Activated CD8-positive, alpha-beta memory T cell treated with anti-CD3 and anti-CD28 coated beads for 36 hours (primary cell): ENCODE measurements around the gene KHDRBS1. TPM values are rescaled to one million over a fixed set of nuclear protein-coding genes. Genes with fewer than 3 reads are reported as not detected.

Experiments
- CTCF ChIA-PET: fragments of 350-600 bp; sonication (Branson Sonifier 250); formaldehyde crosslinking; loops from one replicate; lab custom pipeline; 2021; ENCODE audit warnings: antibody characterized with exemption; lab: Charles Lee
- POLR2A ChIA-PET: fragments of 350-600 bp; sonication (Branson Sonifier 250); formaldehyde crosslinking; loops from one replicate; lab custom pipeline; 2021; ENCODE audit warnings: antibody characterized with exemption; lab: Charles Lee
- total RNA-seq, 2 experiments: library from RNA; stranded (reverse); gene quantifications; one replicate each; pipeline ENCODE4 v1.2.3, GENCODE V29; 2021

Gene KHDRBS1
- total RNA-seq, 2 experiments from 2014 or later = 208 to 212 TPM

- POLR2A ChIA-PET = no interaction called here
- CTCF ChIA-PET = no interaction called here
Measured at GRCh38 chr1:32077451-32077850, 63.8 kb downstream of the KHDRBS1 start.

GRCh38 chr1:32082022-32082421 is 68.4 kb downstream of the KHDRBS1 start:
- POLR2A ChIA-PET = no interaction called here
- CTCF ChIA-PET = no interaction called here

DNA sequence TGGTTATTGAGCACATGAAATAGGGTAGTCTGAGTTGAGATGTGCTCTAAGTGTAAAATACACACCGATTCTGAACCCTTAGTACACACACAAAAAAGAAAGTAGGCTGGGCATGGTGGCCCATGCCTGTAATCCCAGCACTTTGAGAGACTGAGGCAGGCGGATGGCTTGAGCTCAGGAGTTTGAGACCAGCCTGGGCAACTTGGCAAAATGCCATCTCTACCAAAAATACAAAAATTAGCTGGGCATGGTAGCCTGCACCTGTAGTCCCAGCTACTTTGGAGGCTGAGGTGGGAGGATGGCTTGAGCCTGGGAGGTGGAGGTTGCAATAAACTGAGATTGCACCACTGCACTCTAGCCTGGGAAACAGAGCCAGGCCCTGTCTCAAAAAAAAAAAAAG is 72.7 kb downstream of the KHDRBS1 start:
- POLR2A ChIA-PET = interaction anchor here (0.7 kb wide), 1 partner anchor 1150 kb away, joined by 6 read pairs; no protein-coding TSS in a partner anchor
- CTCF ChIA-PET = interaction anchor here (0.7 kb wide), 1 partner anchor 713 kb away, joined by 3 read pairs; no protein-coding TSS in a partner anchor

- ChIA-PET POLR2A (no interaction called here), CTCF (no interaction called here)
Measured at GRCh38 chr1:32091176-32091575, 77.5 kb downstream of the KHDRBS1 start.

DNA sequence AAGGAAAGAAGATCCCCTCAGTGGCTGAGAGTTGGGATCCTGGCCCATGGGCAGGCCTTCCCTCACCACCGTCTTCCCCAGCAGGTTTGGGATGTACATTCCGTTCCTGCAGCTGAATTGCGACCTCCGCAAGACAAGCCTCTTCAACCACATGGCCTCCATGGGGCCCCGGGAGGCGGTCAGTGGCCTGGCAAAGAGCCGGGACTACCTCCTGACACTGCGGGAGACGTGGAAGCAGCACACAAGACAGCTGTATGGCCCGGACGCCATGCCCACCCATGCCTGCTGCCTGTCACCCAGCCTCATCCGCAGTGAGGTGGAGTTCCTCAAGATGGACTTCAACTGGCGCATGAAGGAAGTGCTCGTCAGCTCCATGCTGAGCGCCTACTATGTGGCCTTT is 77.9 kb downstream of the KHDRBS1 start:
- CTCF ChIA-PET = interaction anchor here (1.0 kb wide), 1 partner anchor 9 kb away, joined by 3 read pairs; no protein-coding TSS in a partner anchor
- POLR2A ChIA-PET = no interaction called here

Other genes with a start within 250 kb of the KHDRBS1 start
- gene ADGRB2, start 249.5 kb upstream of the KHDRBS1 start, total RNA-seq = under 1 TPM; 0.13 to 0.32 TPM
- gene SPOCD1, start 197.8 kb upstream of the KHDRBS1 start, total RNA-seq = not detected
- 100 to 1,000 TPM; 397 to 398 TPM for gene PTP4A2, start 75.5 kb upstream of the KHDRBS1 start, total RNA-seq
- 10 to 100 TPM; 26.5 to 28.4 TPM for gene TMEM39B, start 59.1 kb downstream of the KHDRBS1 start, total RNA-seq
- 10 to 100 TPM; 89.6 to 97.1 TPM for gene KPNA6, start 94.2 kb downstream of the KHDRBS1 start, total RNA-seq
- gene TXLNA, start 165.8 kb downstream of the KHDRBS1 start, total RNA-seq = 100 to 1,000 TPM; 100 to 103 TPM
- gene CCDC28B, start 186.7 kb downstream of the KHDRBS1 start, total RNA-seq = 10 to 100 TPM; 20.6 to 23.3 TPM
- gene IQCC, start 191.8 kb downstream of the KHDRBS1 start, total RNA-seq = 1 to 10 TPM; 5.8 to 6.3 TPM
- under 1 TPM in 1 of 2 experiments, not detected in 1; 0.21 TPM for gene DCDC2B, start 195.2 kb downstream of the KHDRBS1 start, total RNA-seq
- 10 to 100 TPM in 1 of 2 experiments, 1 to 10 TPM in 1; 9.2 to 12.0 TPM for gene TMEM234, start 208.5 kb downstream of the KHDRBS1 start, total RNA-seq
- gene EIF3I, start 208.5 kb downstream of the KHDRBS1 start, total RNA-seq = 100 to 1,000 TPM; 387 to 402 TPM
- gene FAM167B, start 233.4 kb downstream of the KHDRBS1 start, total RNA-seq = under 1 TPM in 1 of 2 experiments, not detected in 1; 0.40 TPM
- 100 to 1,000 TPM; 279 to 294 TPM for gene LCK, start 237.4 kb downstream of the KHDRBS1 start, total RNA-seq